ENCODE measurements around the gene DCBLD1. TPM values are rescaled to one million over a fixed set of nuclear protein-coding genes. Genes with fewer than 3 reads are reported as not detected.

DCBLD1 gene
- total RNA-seq, 2 experiments from 2014 or later, result 1.3 to 1.4 TPM

- Histone ChIP-seq H3K36me3 (ENCODE audit: insufficient read depth, low read length) (no peaks in the 10 kb centered on the region), H3K27me3 (ENCODE audit: control insufficient read depth in 1 of 2, insufficient read depth in 2 of 2, low read length in 2 of 2) (peaks cover 0 to 4% of the 10 kb centered on the region in 2 experiments), H3K27ac (ENCODE audit: low read depth in 1 of 2, low read length in 2 of 2) (no peak overlapping the region), H3K4me1 (ENCODE audit: insufficient read depth, low read length) (no peaks in the 10 kb centered on the region), H3K4me3 (ENCODE audit: low read length) (no peak overlapping the region), H3K9me3 (ENCODE audit: control insufficient read depth in 1 of 2, insufficient read depth in 1 of 2, low read length in 2 of 2) (no peaks in the 10 kb centered on the region)
- no peak overlapping the region for H3K27ac Mint-ChIP-seq
- no peak for TF ChIP-seq CTCF (IDR thresholded peaks at IDR 0.05)
- H3K36me3 Mint-ChIP-seq (ENCODE audit: low read depth), result no peaks in the 10 kb centered on the region
- H3K9me3 Mint-ChIP-seq, result no peaks in the 10 kb centered on the region
- peaks cover 13% of the 10 kb centered on the region for H3K27me3 Mint-ChIP-seq
- no peak overlapping the region for H3K4me3 Mint-ChIP-seq
- POLR2A ChIA-PET, result no interaction called here
- intact Hi-C loops (cut with DNase I, micrococcal nuclease), result no loop called here
- CTCF ChIA-PET, result no interaction called here
- ATAC-seq (ENCODE audit: poor library complexity) (no peak), DNase-seq (no peak)
- H3K4me1 Mint-ChIP-seq (ENCODE audit: low read depth), result no peaks in the 10 kb centered on the region
Measured at GRCh38 chr6:117525607-117526006, 43.1 kb downstream of the DCBLD1 start.

DNA sequence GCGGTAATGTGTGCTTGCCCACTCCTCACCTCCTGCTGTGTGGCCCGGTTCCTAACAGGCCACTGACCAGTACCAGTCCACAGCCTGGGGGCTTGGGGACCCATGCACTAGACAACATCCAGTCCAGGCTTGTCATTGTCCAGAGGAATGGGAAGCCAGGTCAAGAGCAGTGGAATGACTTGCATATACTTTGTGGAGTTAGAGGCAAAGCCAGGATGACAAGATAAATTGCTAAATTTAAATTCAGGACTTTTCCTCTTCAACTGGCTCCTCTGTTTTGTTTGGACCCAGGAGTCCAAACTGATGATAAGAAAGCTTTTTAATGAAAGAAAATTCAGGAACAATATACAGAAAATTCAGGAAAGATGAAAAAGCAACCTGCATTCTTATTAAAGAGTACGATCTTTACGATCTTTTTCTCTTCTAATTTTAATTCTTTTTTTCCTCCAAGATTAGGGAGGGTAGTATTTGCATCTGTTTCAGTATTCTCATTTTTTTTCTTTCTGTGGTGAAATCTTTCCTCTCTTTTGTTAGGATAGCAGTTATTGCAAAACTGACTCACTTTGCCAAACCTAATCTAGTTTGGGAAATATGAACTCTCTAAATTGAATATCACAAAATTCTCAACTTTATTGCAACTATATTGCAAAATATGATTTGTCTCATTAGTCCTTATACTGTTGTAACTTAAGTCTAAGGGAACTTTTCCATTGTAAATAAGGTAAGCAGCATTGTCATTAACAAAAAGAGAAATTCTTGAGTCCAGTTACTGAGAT lies 48.2 kb downstream of the DCBLD1 start:
- Histone ChIP-seq H3K4me1 (ENCODE audit: insufficient read depth, low read length) (no peaks in the 10 kb centered on the region), H3K36me3 (ENCODE audit: insufficient read depth, low read length) (no peaks in the 10 kb centered on the region), H3K9me3 (ENCODE audit: control insufficient read depth in 1 of 2, insufficient read depth in 1 of 2, low read length in 2 of 2) (no peaks in the 10 kb centered on the region), H3K27ac (ENCODE audit: low read depth in 1 of 2, low read length in 2 of 2) (no peak overlapping the region), H3K27me3 (ENCODE audit: control insufficient read depth in 1 of 2, insufficient read depth in 2 of 2, low read length in 2 of 2) (peaks cover 0 to 4% of the 10 kb centered on the region in 2 experiments), H3K4me3 (ENCODE audit: low read length) (no peak overlapping the region)
- Mint-ChIP-seq H3K27ac (no peak overlapping the region), H3K9me3 (no peaks in the 10 kb centered on the region), H3K4me1 (ENCODE audit: low read depth) (no peaks in the 10 kb centered on the region), H3K36me3 (ENCODE audit: low read depth) (no peaks in the 10 kb centered on the region), H3K27me3 (peaks cover 6% of the 10 kb centered on the region), H3K4me3 (no peak overlapping the region)
- no peak for DNase-seq
- ATAC-seq (ENCODE audit: poor library complexity), result no peak
- intact Hi-C loops (cut with DNase I, micrococcal nuclease), result no loop called here
- ChIA-PET CTCF (no interaction called here), POLR2A (interaction anchor here (1.2 kb wide), 1 partner anchor 19 kb away, joined by 4 read pairs; no protein-coding TSS in a partner anchor)
- no peak for TF ChIP-seq CTCF (IDR thresholded peaks at IDR 0.05)

DNA sequence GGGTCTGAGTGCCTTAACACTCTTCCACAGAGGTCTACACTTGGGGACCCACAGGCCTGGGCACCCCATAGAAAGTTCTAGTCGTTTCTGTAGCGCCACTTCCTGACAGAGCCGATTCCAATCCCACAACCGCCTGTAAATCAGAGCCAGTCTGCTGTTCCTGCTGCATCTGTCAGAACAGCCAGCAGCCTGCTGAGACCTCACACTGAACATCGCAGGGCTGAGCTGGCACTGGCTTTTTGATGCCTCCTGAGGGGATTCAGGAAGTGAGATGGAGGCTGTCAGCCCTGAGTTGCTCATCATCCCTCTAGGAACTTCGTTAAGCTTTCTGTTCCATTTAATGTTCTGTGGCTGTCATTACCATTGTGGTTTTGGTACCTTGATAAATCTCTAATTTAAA lies 48.9 kb downstream of the DCBLD1 start:
- Mint-ChIP-seq H3K27ac (no peak overlapping the region), H3K27me3 (peaks cover 8% of the 10 kb centered on the region), H3K4me3 (no peak overlapping the region), H3K36me3 (ENCODE audit: low read depth) (no peaks in the 10 kb centered on the region), H3K4me1 (ENCODE audit: low read depth) (no peaks in the 10 kb centered on the region), H3K9me3 (no peaks in the 10 kb centered on the region)
- intact Hi-C loops (cut with DNase I, micrococcal nuclease), result no loop called here
- no peak for DNase-seq
- Histone ChIP-seq H3K27ac (ENCODE audit: low read depth in 1 of 2, low read length in 2 of 2) (no peak overlapping the region), H3K4me1 (ENCODE audit: insufficient read depth, low read length) (no peaks in the 10 kb centered on the region), H3K4me3 (ENCODE audit: low read length) (no peak overlapping the region), H3K36me3 (ENCODE audit: insufficient read depth, low read length) (no peaks in the 10 kb centered on the region), H3K9me3 (ENCODE audit: control insufficient read depth in 1 of 2, insufficient read depth in 1 of 2, low read length in 2 of 2) (no peaks in the 10 kb centered on the region), H3K27me3 (ENCODE audit: control insufficient read depth in 1 of 2, insufficient read depth in 2 of 2, low read length in 2 of 2) (peaks cover 0 to 4% of the 10 kb centered on the region in 2 experiments)
- ChIA-PET CTCF (no interaction called here), POLR2A (interaction anchor here (0.7 to 1.2 kb wide), 2 partner anchors 17 to 18 kb away, joined by 3 to 4 read pairs; no protein-coding TSS in a partner anchor)
- TF ChIP-seq CTCF (IDR thresholded peaks at IDR 0.05), result no peak
- ATAC-seq (ENCODE audit: poor library complexity), result no peak
